Fibroblast of villous mesenchyme (primary cell): ENCODE results near the gene CTNNA3. TPM values are rescaled to one million over a fixed set of nuclear protein-coding genes. Genes with fewer than 3 reads are reported as not detected.

Experiments used
- DNase-seq: peaks from one replicate; pipeline ENCODE4 v3.0.0-alpha.2; 2010; ENCODE audit warnings: low read depth
- H3K4me3 ChIP-seq: 2 replicates; pipeline ENCODE4 v1.5.1; 2011; ENCODE audit warnings: low read depth, mild to moderate bottlenecking, low read length
- total RNA-seq: library from RNA; depleted of rRNA; stranded (reverse); fragments of >200 nt; gene quantifications from 2 replicates; pipeline ENCODE4 v1.2.3, GENCODE V29; 2012
- TF ChIP-seq, protein P1 (sequence below): IDR thresholded peaks from 2 replicates; pipeline ENCODE4 v1.5.1; 2012; ENCODE audit warnings: low read depth, mild to moderate bottlenecking, low read length; ENCODE audit not compliant: insufficient read depth

The CTNNA3 gene
- total RNA-seq, 1 donor: not detected

DNA sequence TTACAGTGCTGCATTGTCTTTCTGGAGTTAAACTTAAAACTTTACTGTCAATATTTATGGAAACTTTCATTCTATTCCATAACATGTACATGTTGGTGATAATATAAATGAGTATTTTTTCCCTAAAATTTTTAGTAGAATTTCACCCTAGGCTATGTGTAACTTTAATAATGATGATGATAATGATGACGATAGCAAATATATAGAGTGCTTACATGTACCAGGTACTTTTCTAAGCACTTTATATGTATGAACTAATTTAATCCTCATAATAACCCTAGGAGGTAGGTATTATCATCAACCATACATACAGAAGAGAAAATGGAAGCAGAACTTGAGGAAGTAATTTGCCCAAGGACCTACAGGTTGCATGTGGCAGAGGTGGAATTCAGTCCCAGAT is 684.5 kb downstream of the CTNNA3 start:
- TF ChIP-seq, protein P1, sequence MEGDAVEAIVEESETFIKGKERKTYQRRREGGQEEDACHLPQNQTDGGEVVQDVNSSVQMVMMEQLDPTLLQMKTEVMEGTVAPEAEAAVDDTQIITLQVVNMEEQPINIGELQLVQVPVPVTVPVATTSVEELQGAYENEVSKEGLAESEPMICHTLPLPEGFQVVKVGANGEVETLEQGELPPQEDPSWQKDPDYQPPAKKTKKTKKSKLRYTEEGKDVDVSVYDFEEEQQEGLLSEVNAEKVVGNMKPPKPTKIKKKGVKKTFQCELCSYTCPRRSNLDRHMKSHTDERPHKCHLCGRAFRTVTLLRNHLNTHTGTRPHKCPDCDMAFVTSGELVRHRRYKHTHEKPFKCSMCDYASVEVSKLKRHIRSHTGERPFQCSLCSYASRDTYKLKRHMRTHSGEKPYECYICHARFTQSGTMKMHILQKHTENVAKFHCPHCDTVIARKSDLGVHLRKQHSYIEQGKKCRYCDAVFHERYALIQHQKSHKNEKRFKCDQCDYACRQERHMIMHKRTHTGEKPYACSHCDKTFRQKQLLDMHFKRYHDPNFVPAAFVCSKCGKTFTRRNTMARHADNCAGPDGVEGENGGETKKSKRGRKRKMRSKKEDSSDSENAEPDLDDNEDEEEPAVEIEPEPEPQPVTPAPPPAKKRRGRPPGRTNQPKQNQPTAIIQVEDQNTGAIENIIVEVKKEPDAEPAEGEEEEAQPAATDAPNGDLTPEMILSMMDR: no peak
- H3K4me3 ChIP-seq: no peak overlapping the region
- no peak for DNase-seq

DNA sequence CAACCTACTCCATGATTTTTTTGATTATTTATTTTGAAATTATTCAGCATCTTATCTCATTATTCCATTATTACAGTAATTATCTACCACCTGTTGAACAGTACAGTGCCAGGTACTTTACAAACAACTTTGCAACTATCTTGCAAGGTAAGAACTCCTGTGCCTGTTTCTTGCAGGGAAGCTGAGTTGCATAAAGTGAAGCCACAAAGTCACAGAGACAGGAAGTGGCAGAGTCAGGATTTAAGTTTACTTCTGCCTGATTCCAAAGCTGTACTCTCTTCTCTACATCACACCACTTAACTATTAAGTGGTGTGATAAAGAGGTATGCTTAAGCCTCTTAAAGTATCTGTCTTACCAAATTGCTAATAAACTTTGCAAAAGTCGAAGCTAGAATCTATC is 690.0 kb downstream of the CTNNA3 start:
- H3K4me3 ChIP-seq: no peak overlapping the region
- DNase-seq: no peak
- TF ChIP-seq, protein P1: no peak

DNA sequence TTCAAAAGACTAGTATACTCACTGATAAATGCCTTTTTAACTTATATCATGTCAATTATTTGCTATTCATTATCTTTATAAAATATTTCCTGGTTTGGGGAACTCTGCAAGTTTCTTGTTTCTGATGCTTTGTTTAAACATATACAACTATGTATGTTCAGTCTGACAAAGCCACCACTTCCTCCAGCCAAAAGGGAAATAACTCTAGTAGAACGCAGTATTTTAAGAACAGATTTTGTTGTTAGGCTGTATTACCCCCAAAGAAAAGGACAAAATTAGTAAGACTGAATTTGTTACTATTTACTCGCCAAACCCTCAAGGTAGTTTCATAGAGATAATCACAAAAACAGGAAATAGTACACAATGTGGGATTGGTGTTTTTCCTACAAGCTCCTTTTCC is 691.3 kb downstream of the CTNNA3 start:
- TF ChIP-seq, protein P1: no peak
- DNase-seq: no peak
- no peak overlapping the region for H3K4me3 ChIP-seq

DNA sequence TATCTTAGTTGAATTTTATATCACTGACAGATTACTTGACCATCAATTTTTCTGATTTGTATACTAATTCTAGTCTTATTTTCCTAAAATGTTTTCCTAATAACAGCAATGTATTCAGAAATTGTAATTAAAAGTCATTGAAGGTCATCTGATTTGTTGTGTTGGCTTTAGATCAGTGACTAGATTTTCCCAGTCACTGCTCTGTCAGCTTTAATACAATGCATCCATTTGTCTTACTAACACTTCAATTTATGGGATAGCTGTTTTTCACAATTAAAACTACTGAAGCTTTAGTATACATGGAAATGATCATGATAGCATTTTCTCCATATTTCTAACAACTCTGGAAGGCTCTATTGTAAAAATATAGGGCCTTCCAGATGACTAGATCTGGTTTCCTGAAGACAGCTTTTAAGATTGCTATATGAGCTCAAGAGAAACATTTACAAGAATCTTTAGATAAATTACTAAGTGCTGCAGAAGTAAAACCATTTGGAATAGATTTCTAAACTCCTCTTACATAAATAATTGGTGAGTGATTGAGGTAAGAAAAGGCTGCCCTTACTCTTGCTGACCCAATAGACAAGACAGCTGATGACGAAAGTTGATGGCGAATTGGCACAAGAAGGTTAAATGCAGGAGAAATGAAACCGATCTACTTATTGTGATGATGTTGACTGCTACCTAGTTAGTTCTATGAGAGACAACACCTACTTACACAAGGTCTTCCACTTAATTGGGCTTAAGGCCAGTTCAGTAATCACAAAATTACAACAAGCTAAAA is 696.0 kb downstream of the CTNNA3 start:
- TF ChIP-seq, protein P1: no peak
- H3K4me3 ChIP-seq: no peak overlapping the region
- no peak for DNase-seq

DNA sequence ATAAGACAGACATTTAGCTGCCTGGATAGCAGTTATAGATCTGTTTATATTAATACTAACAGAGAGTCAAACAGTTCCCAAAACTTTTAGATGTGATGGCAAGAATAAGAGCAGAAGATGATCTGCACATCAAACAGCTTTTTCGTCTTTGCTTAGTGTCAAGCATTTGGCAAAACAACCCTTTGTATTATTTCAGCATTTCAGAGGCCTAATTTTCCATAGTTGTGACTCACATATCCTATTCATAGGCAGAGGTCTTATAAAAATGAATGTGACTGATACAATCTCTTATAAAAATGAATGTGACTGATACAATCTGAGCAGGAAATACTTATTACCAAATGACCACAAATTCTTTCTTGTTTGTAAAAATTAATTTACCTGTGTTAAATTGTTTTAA is 699.0 kb downstream of the CTNNA3 start:
- H3K4me3 ChIP-seq: no peak overlapping the region
- DNase-seq: no peak
- TF ChIP-seq, protein P1: no peak

DNA sequence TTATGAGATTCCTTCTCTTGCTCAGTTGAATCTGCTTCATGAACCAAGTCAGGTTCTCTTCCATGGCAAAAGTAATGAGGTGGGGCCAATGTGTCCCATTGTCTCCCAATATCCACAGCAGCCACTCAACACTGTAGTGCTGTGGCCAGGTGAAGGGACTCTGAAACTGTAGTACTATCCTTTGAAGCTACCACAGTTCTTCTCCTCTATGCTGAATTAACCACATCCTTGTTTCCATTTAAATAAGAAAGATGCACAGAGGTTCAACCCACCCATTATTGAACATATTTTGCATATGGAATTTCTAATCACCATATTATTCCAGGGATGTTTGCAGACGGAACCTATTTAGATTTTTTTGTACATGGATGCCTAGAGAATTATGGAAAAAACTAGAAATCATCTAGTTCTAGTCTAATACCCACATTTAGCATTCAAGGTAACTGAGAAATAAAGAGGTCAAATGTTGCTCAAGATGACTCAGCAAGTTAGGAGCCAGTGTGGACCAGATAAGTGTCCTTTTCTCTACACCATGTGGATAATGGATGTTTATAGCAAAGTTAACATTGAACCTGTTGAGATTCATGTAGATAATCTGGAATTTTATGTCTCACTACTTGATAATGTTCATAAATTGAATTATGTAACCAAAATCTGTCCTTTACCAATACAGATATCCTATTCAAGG is 705.7 kb downstream of the CTNNA3 start:
- no peak for DNase-seq
- no peak overlapping the region for H3K4me3 ChIP-seq
- TF ChIP-seq, protein P1: no peak
